ENCODE data around the gene DHRSX. TPM values are rescaled to one million over a fixed set of nuclear protein-coding genes. Genes with fewer than 3 reads are reported as not detected.

Gene DHRSX
- total and polyA plus RNA-seq, 2 of the 13 experiments (the other 11 are each of a cell fraction or from before 2014, with no cell fraction given): 15.5 to 24.3 TPM

GRCh38 chrX:2474963-2475726 lies 25.6 kb downstream of the DHRSX start:
- Histone ChIP-seq H3K9ac (ENCODE audit: insufficient read depth, low read depth, low read length) (no peak overlapping the region), H3K79me2 (ENCODE audit: insufficient read depth, low read length) (peaks cover 46% of the 10 kb centered on the region), H4K20me1 (ENCODE audit: insufficient read depth, low read length) (0 out of 2 replicates have a peak, but pooled peaks cover 2% of the 10 kb centered on the region), H3K4me2 (ENCODE audit: low read depth, low read length) (no peak overlapping the region), H3K4me1 (ENCODE audit: insufficient read depth, low read length) (peaks cover 43% of the 10 kb centered on the region), H3K27ac (ENCODE audit: extremely low read length, insufficient read depth, low read length) (no peak overlapping the region), H3K4me3 (replicated peaks in 1 of 3; ENCODE audit: insufficient read depth in 1 of 3, low read depth in 2 of 3, low read length in 3 of 3) (no peak overlapping the region), H3K9me3 (ENCODE audit: low read length) (no peaks in the 10 kb centered on the region), H3K36me3 (replicated peaks in 1 of 2; ENCODE audit: control insufficient read depth in 1 of 2, insufficient read depth in 2 of 2, low read length in 2 of 2) (no peaks in the 10 kb centered on the region; a peak in 1 of 5 replicates), H3K27me3 (ENCODE audit: control insufficient read depth in 1 of 2, insufficient read depth in 2 of 2, low read length in 2 of 2) (no peaks in the 10 kb centered on the region), H2AFZ (ENCODE audit: low read length) (no peak overlapping the region)
- WGBS (ENCODE audit: low lambda C conversion rate): 97% methylated on average over 11 of the region's 18 CpGs
- intact Hi-C loops (cut with micrococcal nuclease; ENCODE audit: unreplicated experiment) (no loop called here), in situ Hi-C loops (cut with HindIII; ENCODE audit: extremely low pct_ligation_motif_present, low pct_unique_long_range_greater_than_20kb) (no loop called here)
- POLR2A ChIA-PET: no interaction called here
- no peak for ATAC-seq
- CTCF ChIA-PET (ENCODE audit: low intra/inter-chr PET ratio, low total read pairs): no interaction called here
- TF ChIP-seq ZNF503 (CRISPR knock-in tag; IDR thresholded peaks at IDR 0.05): no peak
- TF ChIP-seq, protein P1, sequence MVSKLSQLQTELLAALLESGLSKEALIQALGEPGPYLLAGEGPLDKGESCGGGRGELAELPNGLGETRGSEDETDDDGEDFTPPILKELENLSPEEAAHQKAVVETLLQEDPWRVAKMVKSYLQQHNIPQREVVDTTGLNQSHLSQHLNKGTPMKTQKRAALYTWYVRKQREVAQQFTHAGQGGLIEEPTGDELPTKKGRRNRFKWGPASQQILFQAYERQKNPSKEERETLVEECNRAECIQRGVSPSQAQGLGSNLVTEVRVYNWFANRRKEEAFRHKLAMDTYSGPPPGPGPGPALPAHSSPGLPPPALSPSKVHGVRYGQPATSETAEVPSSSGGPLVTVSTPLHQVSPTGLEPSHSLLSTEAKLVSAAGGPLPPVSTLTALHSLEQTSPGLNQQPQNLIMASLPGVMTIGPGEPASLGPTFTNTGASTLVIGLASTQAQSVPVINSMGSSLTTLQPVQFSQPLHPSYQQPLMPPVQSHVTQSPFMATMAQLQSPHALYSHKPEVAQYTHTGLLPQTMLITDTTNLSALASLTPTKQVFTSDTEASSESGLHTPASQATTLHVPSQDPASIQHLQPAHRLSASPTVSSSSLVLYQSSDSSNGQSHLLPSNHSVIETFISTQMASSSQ (IDR thresholded peaks at IDR 0.05; ENCODE audit: low read depth): no peak
- TF ChIP-seq, protein P1 (CRISPR knock-in tag; IDR thresholded peaks at IDR 0.05; ENCODE audit: borderline replicate concordance): no peak
- no peak for TF ChIP-seq HMGXB4 (CRISPR knock-in tag; IDR thresholded peaks at IDR 0.05; ENCODE audit: borderline replicate concordance in 1 of 2, low read depth in 1 of 2)
- TF ChIP-seq SETDB1 (CRISPR knock-in tag; IDR thresholded peaks at IDR 0.05; ENCODE audit: borderline replicate concordance): no peak
- no peak for TF ChIP-seq FOXC1 (CRISPR knock-in tag; IDR thresholded peaks at IDR 0.05; ENCODE audit: borderline replicate concordance)
- TF ChIP-seq NR2F1 (CRISPR knock-in tag; IDR thresholded peaks at IDR 0.05): no peak
- no peak for TF ChIP-seq ZNF615 (CRISPR knock-in tag; IDR thresholded peaks at IDR 0.05; ENCODE audit: borderline replicate concordance)
- TF ChIP-seq ZSCAN21 (CRISPR knock-in tag; IDR thresholded peaks at IDR 0.05; ENCODE audit: borderline replicate concordance): no peak
- no peak for TF ChIP-seq PBX3 (CRISPR knock-in tag; IDR thresholded peaks at IDR 0.05; ENCODE audit: borderline replicate concordance)
- DNase-seq (ENCODE audit: low spot score): no peak
- no TSS peak for BruUV-seq (replicated peaks)
- FAIRE-seq: no peak

Data from HepG2 (cell line).